ENCODE results near the gene LGALS8.

LGALS8 gene

GRCh38 chr1:236581528-236581927, 57.7 kb downstream of the LGALS8 start:
- H3K27ac Mint-ChIP-seq (ENCODE audit: low read depth): no peak overlapping the region
- H3K4me3 Mint-ChIP-seq: no peak overlapping the region

GRCh38 chr1:236589531-236589930, 65.7 kb downstream of the LGALS8 start:
- Mint-ChIP-seq H3K27ac (ENCODE audit: low read depth) (no peak overlapping the region), H3K36me3 (ENCODE audit: insufficient read depth) (peaks cover 62% of the 10 kb centered on the region)

More at GRCh38 chr1:236581528-236581927, 57.7 kb downstream of the LGALS8 start:
- H3K4me1 Mint-ChIP-seq: no peaks in the 10 kb centered on the region
- H3K36me3 Mint-ChIP-seq (ENCODE audit: insufficient read depth): peaks cover 67% of the 10 kb centered on the region
- no peak for DNase-seq (ENCODE audit: low spot score in 2 of 2)
- H3K9me3 Mint-ChIP-seq: no peaks in the 10 kb centered on the region
- ATAC-seq (replicated peaks; ENCODE audit: extremely low read depth, poor library complexity, severe bottlenecking): no peak
- H3K27me3 Mint-ChIP-seq: no peaks in the 10 kb centered on the region

GRCh38 chr1:236590553-236591150, 66.9 kb downstream of the LGALS8 start:
- H3K27ac Mint-ChIP-seq (ENCODE audit: low read depth): no peak overlapping the region
- ATAC-seq (replicated peaks; ENCODE audit: extremely low read depth, poor library complexity, severe bottlenecking) (no peak), DNase-seq (ENCODE audit: low spot score in 2 of 2) (no peak)
- no peaks in the 10 kb centered on the region for H3K4me1 Mint-ChIP-seq
- H3K4me3 Mint-ChIP-seq: no peak overlapping the region
- H3K9me3 Mint-ChIP-seq: no peaks in the 10 kb centered on the region
- no peaks in the 10 kb centered on the region for H3K27me3 Mint-ChIP-seq
- H3K36me3 Mint-ChIP-seq (ENCODE audit: insufficient read depth): peaks cover 61% of the 10 kb centered on the region

More at GRCh38 chr1:236589531-236589930, 65.7 kb downstream of the LGALS8 start:
- no peak overlapping the region for H3K4me3 Mint-ChIP-seq
- H3K9me3 Mint-ChIP-seq: no peaks in the 10 kb centered on the region
- no peaks in the 10 kb centered on the region for H3K4me1 Mint-ChIP-seq
- ATAC-seq (replicated peaks; ENCODE audit: extremely low read depth, poor library complexity, severe bottlenecking) (no peak), DNase-seq (ENCODE audit: low spot score in 2 of 2) (no peak)
- no peaks in the 10 kb centered on the region for H3K27me3 Mint-ChIP-seq

- ATAC-seq (replicated peaks; ENCODE audit: extremely low read depth, poor library complexity, severe bottlenecking) (no peak), DNase-seq (ENCODE audit: low spot score in 2 of 2) (no peak)
- Mint-ChIP-seq H3K36me3 (ENCODE audit: insufficient read depth) (peaks cover 43% of the 10 kb centered on the region), H3K27me3 (no peaks in the 10 kb centered on the region), H3K9me3 (no peaks in the 10 kb centered on the region), H3K27ac (ENCODE audit: low read depth) (no peak overlapping the region), H3K4me3 (no peak overlapping the region), H3K4me1 (peaks cover 10% of the 10 kb centered on the region)
These were observed 78.4 kb downstream of the LGALS8 start for GRCh38 chr1:236602171-236602570.

Data from central memory CD8-positive, alpha-beta T cell (primary cell).